Astrocyte (in vitro differentiated cells and primary cell): ENCODE results near the gene CLCF1.

ENCODE experiments used
- CTCF ChIP-seq: IDR thresholded peaks from 2 replicates; pipeline ENCODE4 v1.5.1; 2011; ENCODE audit warnings: low read depth, mild to moderate bottlenecking, inconsistent platforms, low read length, moderate library complexity; ENCODE audit not compliant: insufficient read depth
- EZH2 ChIP-seq: IDR thresholded peaks from 2 replicates; pipeline ENCODE4 v1.6.1; 2012; ENCODE audit warnings: mild to moderate bottlenecking, low read length, inconsistent platforms; ENCODE audit not compliant: insufficient read depth

GRCh38 chr11:67410984-67411784 lies 37.8 kb upstream of the CLCF1 start:
- no peak for TF ChIP-seq EZH2
- TF ChIP-seq CTCF, result no peak
